Mesendoderm (in vitro differentiated cells): ENCODE results near the gene TMEM82.

Source experiments
- DNase-seq: peaks from one replicate; pipeline ENCODE4 v3.0.0; 2013
- H2AK5ac ChIP-seq: 2 replicates; pipeline ENCODE4 v1.6.1; 2013; ENCODE audit warnings: low read length, inconsistent platforms
- H2BK120ac ChIP-seq: 2 replicates; pipeline ENCODE4 v1.6.1; 2013; ENCODE audit warnings: low read depth, mild to moderate bottlenecking, low read length, moderate library complexity, mixed read lengths
- H2BK15ac ChIP-seq: replicated peaks from 2 replicates; pipeline ENCODE4 v1.6.1; 2013; ENCODE audit warnings: low read depth, mild to moderate bottlenecking, moderate library complexity
- H2BK5ac ChIP-seq: 2 replicates; pipeline ENCODE4 v1.6.1; 2013; ENCODE audit warnings: low read length, inconsistent platforms
- H3K18ac ChIP-seq: 2 replicates; pipeline ENCODE4 v1.6.1; 2013; ENCODE audit warnings: mild to moderate bottlenecking, low read length, mixed read lengths
- H3K23ac ChIP-seq: one replicate; pipeline ENCODE4 v1.6.1; 2013; ENCODE audit warnings: low read length
- H3K27ac ChIP-seq: 2 replicates; pipeline ENCODE4 v1.5.1; 2013; ENCODE audit warnings: low read depth, mild to moderate bottlenecking, inconsistent platforms, low read length, moderate library complexity
- H3K27me3 ChIP-seq: 2 replicates; pipeline ENCODE4 v1.6.1; 2013; ENCODE audit warnings: low read length, control low read depth, mild to moderate bottlenecking, inconsistent platforms; ENCODE audit not compliant: insufficient read depth, poor library complexity
- H3K36me3 ChIP-seq: 2 replicates; pipeline ENCODE4 v1.6.1; 2013; ENCODE audit warnings: low read length, inconsistent platforms; ENCODE audit not compliant: control insufficient read depth, insufficient read depth
- H3K4ac ChIP-seq: one replicate; pipeline ENCODE4 v1.6.1; 2013; ENCODE audit warnings: low read depth, mild to moderate bottlenecking, low read length, moderate library complexity
- H3K4me1 ChIP-seq: 2 replicates; pipeline ENCODE4 v1.6.1; 2013; ENCODE audit warnings: low read depth, low read length, inconsistent platforms; ENCODE audit not compliant: control insufficient read depth
- H3K4me2 ChIP-seq: 2 replicates; pipeline ENCODE4 v1.6.1; 2013; ENCODE audit warnings: low read length
- H3K4me3 ChIP-seq: 2 replicates; pipeline ENCODE4 v1.5.1; 2013; ENCODE audit warnings: mild to moderate bottlenecking, low read length
- H3K56ac ChIP-seq: one replicate; pipeline ENCODE4 v1.6.1; 2013; ENCODE audit warnings: low read length
- H3K79me1 ChIP-seq: 2 replicates; pipeline ENCODE4 v1.6.1; 2013; ENCODE audit warnings: low read length, inconsistent platforms
- H3K79me2 ChIP-seq: 2 replicates; pipeline ENCODE4 v1.6.1; 2013; ENCODE audit warnings: mild to moderate bottlenecking, low read length; ENCODE audit not compliant: control insufficient read depth, insufficient read depth
- H3K9ac ChIP-seq: 2 replicates; pipeline ENCODE4 v1.6.1; 2013; ENCODE audit warnings: low read length, inconsistent platforms
- H4K5ac ChIP-seq: one replicate; pipeline ENCODE4 v1.6.1; 2013; ENCODE audit warnings: low read length
- H4K8ac ChIP-seq: one replicate; pipeline ENCODE4 v1.6.1; 2013; ENCODE audit warnings: low read depth, mild to moderate bottlenecking, control low read depth, low read length, moderate library complexity
- WGBS: extraction: QIAGEN DNeasy Blood & Tissue Kit; methylation state at CpG from one replicate; pipeline ENCODE4 v1.1.7; 2013; ENCODE audit warnings: low lambda C conversion rate, missing lambda C conversion rate; ENCODE audit not compliant: insufficient coverage; ENCODE audit errors: extremely low coverage; 5-methylcytosine and 5-hydroxymethylcytosine counted together

TMEM82 gene

DNA sequence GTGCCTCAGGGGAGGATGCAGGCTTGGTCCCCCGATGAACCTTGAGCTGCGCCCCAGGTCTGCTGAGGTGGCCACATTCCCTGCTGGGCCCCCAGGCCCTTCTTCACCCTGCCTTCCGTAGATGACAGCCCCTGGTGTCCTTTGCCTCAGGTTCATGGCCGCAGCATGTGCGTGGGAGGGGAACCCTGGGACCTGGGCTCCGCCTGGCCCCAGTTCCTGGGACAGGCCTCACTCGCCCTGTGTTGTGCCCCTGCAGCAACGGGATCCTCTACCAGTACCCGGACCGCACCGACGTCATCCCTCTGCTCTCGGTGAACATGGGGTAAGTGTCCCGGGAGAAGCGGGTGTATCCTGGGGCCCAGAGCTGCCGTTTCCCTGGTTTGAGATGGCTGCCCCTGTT lies 11.4 kb upstream of the TMEM82 start:
- WGBS, result no CpG with 5 or more reads among the region's 16 CpGs
- H3K9ac ChIP-seq, result no peak overlapping the region
- H3K4me3 ChIP-seq, result no peak overlapping the region
- H3K79me1 ChIP-seq, result no peaks in the 10 kb centered on the region
- no peak overlapping the region for H3K18ac ChIP-seq
- DNase-seq, result no peak
- H4K8ac ChIP-seq, result no peak overlapping the region
- no peak overlapping the region for H2AK5ac ChIP-seq
- no peak overlapping the region for H3K23ac ChIP-seq
- H3K56ac ChIP-seq, result no peak overlapping the region
- peaks cover 6% of the 10 kb centered on the region for H3K36me3 ChIP-seq
- no peak overlapping the region for H3K4ac ChIP-seq
- H2BK15ac ChIP-seq, result no peak overlapping the region
- H3K79me2 ChIP-seq, result no peaks in the 10 kb centered on the region
- H3K27ac ChIP-seq, result no peak overlapping the region
- no peak overlapping the region for H3K4me2 ChIP-seq
- H4K5ac ChIP-seq, result no peak overlapping the region
- H2BK120ac ChIP-seq, result no peak overlapping the region
- H3K27me3 ChIP-seq, result no peaks in the 10 kb centered on the region
- no peak overlapping the region for H2BK5ac ChIP-seq
- H3K4me1 ChIP-seq, result no peaks in the 10 kb centered on the region

DNA sequence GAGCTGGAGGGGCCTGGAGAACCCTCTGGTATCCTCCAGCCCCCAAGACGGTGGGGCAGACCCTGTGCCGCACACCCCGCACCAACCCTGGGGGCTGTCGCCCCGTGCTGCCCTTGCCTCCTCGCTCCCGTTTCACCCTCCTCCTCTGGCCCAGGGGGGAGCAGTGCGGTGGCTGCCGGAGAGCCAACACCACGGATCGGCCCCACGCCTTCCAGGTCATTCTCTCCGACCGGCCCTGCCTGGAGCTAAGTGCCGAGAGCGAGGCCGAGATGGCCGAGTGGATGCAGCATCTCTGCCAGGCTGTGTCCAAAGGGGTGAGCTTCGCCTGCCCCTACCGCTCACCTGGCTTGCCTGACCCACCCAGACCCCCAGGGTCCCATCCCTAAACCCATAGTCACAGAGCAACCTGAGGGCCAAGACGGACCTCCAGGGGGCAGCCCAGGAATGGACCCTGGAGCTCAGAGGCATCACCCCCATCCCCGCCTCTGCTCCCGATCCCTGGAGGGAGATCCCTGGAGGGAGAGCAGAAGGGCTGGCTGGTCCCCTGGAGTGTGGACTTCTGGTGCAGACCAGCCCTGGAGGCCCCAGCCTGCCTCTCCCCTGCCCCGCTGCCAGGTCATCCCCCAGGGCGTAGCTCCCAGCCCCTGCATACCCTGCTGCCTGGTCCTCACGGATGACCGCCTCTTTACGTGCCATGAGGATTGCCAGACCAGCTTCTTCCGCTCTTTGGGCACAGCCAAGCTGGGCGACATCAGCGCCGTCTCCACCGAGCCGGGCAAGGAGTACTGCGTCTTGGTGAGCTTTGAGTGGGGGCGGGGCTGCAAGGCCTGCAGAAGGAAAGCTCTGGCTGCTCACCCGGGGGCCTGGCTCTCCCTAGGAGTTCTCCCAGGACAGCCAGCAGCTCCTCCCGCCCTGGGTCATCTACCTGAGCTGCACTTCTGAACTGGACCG lies 10.3 kb upstream of the TMEM82 start:
- no peak overlapping the region for H3K18ac ChIP-seq
- H3K4me2 ChIP-seq, result no peak overlapping the region
- H4K5ac ChIP-seq, result no peak overlapping the region
- peaks cover 6% of the 10 kb centered on the region for H3K36me3 ChIP-seq
- no peak overlapping the region for H3K9ac ChIP-seq
- no peak overlapping the region for H2AK5ac ChIP-seq
- no peak overlapping the region for H2BK15ac ChIP-seq
- no peak for DNase-seq
- no peak overlapping the region for H3K56ac ChIP-seq
- no CpG with 5 or more reads among the region's 39 CpGs for WGBS
- H3K79me1 ChIP-seq, result no peaks in the 10 kb centered on the region
- H3K79me2 ChIP-seq, result no peaks in the 10 kb centered on the region
- no peak overlapping the region for H3K27ac ChIP-seq
- H4K8ac ChIP-seq, result no peak overlapping the region
- H2BK5ac ChIP-seq, result no peak overlapping the region
- H3K4ac ChIP-seq, result no peak overlapping the region
- no peaks in the 10 kb centered on the region for H3K4me1 ChIP-seq
- H3K23ac ChIP-seq, result no peak overlapping the region
- no peaks in the 10 kb centered on the region for H3K27me3 ChIP-seq
- H3K4me3 ChIP-seq, result no peak overlapping the region
- H2BK120ac ChIP-seq, result no peak overlapping the region

DNA sequence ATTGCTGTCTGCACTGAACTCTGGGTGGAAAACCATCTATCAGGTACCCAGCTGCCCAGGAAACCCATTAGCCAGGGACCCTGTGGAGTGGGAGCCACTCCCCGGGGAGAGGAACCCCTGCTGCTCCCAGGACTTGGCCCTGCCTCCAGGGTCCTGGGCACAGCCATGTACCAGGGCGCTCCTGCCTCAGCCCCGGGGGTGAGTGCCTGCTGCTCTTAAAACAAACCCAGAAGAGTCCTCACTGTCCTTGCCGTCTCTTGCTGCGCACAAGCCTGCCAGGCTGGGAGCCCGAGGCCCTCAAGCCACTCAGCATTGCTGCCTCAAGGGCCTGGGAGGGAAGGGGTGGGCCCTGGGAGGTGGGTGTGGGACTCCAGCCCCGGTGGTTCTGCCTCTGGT lies 9.6 kb upstream of the TMEM82 start:
- DNase-seq, result no peak
- peaks cover 6% of the 10 kb centered on the region for H3K36me3 ChIP-seq

DNA sequence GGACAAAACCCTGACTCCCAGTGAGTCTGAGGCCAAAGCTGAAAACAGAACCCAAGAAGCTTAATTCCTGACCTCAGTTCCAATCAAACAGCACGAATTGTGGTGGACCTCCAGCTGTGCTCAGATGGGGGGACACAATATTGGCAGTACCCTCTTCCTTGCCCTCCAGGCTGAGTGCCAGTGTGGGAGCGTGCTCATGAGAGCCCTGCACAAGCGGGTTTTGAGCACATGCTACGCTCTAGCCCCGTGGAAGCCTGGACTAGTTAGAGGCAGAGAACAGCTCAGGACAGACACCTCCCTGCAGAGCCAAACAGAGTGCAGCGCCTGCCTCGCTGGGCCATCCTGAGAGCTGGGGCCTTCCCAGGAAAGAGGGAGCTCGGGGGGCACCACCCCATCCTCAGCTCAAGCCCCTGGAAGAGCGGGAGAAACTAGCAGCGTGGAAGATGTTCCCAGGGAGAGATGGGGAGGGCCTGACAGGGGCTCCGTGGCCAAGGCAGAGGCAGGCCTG lies 9.0 kb upstream of the TMEM82 start:
- Histone ChIP-seq H3K27ac (no peak overlapping the region), H3K4me3 (no peak overlapping the region), H4K5ac (no peak overlapping the region), H3K4ac (no peak overlapping the region), H3K79me1 (no peaks in the 10 kb centered on the region), H4K8ac (no peak overlapping the region), H3K4me2 (no peak overlapping the region), H2BK120ac (no peak overlapping the region), H3K9ac (no peak overlapping the region), H3K18ac (no peak overlapping the region), H3K36me3 (peaks cover 3% of the 10 kb centered on the region), H3K23ac (no peak overlapping the region), H3K79me2 (no peaks in the 10 kb centered on the region), H2BK15ac (no peak overlapping the region), H2AK5ac (no peak overlapping the region), H3K56ac (no peak overlapping the region), H3K27me3 (no peaks in the 10 kb centered on the region), H3K4me1 (no peaks in the 10 kb centered on the region), H2BK5ac (no peak overlapping the region)
- no peak for DNase-seq
- no CpG with 5 or more reads among the region's 11 CpGs for WGBS

More for the DNA sequence above, 9.6 kb upstream of the TMEM82 start:
- WGBS, result no CpG with 5 or more reads among the region's 7 CpGs
- no peak overlapping the region for H2BK120ac ChIP-seq
- H4K5ac ChIP-seq, result no peak overlapping the region
- H3K79me1 ChIP-seq, result no peaks in the 10 kb centered on the region
- H2BK5ac ChIP-seq, result no peak overlapping the region
- H3K4me1 ChIP-seq, result no peaks in the 10 kb centered on the region
- no peak overlapping the region for H3K23ac ChIP-seq
- no peak overlapping the region for H3K56ac ChIP-seq
- H3K27me3 ChIP-seq, result no peaks in the 10 kb centered on the region
- no peak overlapping the region for H3K4ac ChIP-seq
- no peak overlapping the region for H3K4me3 ChIP-seq
- no peaks in the 10 kb centered on the region for H3K79me2 ChIP-seq
- H3K4me2 ChIP-seq, result no peak overlapping the region
- no peak overlapping the region for H3K27ac ChIP-seq
- no peak overlapping the region for H3K9ac ChIP-seq
- H4K8ac ChIP-seq, result no peak overlapping the region
- H3K18ac ChIP-seq, result no peak overlapping the region
- H2BK15ac ChIP-seq, result no peak overlapping the region
- H2AK5ac ChIP-seq, result no peak overlapping the region

DNA sequence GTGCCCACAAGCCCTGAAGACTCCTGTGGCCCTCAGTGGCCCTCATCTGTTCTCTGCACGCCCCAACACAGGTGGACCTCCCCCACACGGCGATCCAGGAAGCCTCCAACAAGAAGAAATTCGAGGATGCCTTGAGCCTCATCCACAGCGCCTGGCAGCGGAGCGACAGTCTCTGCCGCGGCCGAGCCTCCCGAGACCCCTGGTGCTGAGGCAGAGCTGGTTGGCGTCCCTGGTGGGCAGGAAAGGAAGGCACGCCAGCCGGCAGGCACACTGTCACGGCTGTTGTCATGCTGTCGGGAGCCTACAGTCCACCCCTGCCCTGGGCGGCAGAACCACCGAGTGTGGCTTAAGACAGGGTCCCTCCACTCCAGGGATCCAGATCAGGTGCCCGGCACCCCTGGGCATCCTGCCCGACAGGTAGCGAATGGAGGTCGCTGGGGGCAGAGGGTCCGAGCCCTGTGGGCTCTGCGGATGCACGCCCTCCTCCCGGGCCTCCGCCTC lies 8.5 kb upstream of the TMEM82 start:
- no peak overlapping the region for H3K4me3 ChIP-seq
- no peaks in the 10 kb centered on the region for H3K79me2 ChIP-seq
- DNase-seq, result no peak
- no peak overlapping the region for H3K4ac ChIP-seq
- H3K18ac ChIP-seq, result no peak overlapping the region
- H3K27me3 ChIP-seq, result no peaks in the 10 kb centered on the region
- H3K56ac ChIP-seq, result no peak overlapping the region
- H2BK15ac ChIP-seq, result no peak overlapping the region
- H3K79me1 ChIP-seq, result no peaks in the 10 kb centered on the region
- no peak overlapping the region for H2BK5ac ChIP-seq
- no peak overlapping the region for H4K5ac ChIP-seq
- no peak overlapping the region for H3K23ac ChIP-seq
- no peak overlapping the region for H3K27ac ChIP-seq
- H3K9ac ChIP-seq, result no peak overlapping the region
- no peaks in the 10 kb centered on the region for H3K4me1 ChIP-seq
- peaks cover 2% of the 10 kb centered on the region for H3K36me3 ChIP-seq
- no CpG with 5 or more reads among the region's 27 CpGs for whole genome bisulfite sequencing
- no peak overlapping the region for H3K4me2 ChIP-seq
- H4K8ac ChIP-seq, result no peak overlapping the region
- H2BK120ac ChIP-seq, result no peak overlapping the region
- no peak overlapping the region for H2AK5ac ChIP-seq
